ENCODE measurements around the gene PSG5.
"Not testable (repeated sequence)": the region's sequence is repeated elsewhere in the genome, so short reads cannot be mapped to it uniquely, and the experiment has no call there.

Gene PSG5

GRCh38 chr19:43186311-43186935 lies at the start of gene PSG5:
TSS of gene PSG5 (minus strand) at chr19:43186536. CDS start at chr19:43186405, 131 bp downstream.
- DNase-seq (ENCODE audit: low spot score), result not testable (repeated sequence)

GRCh38 chr19:43235686-43236085 lies 49.4 kb upstream of the PSG5 start:
- not testable (repeated sequence) for DNase-seq (ENCODE audit: low spot score)

GRCh38 chr19:43229315-43229714 lies 43.0 kb upstream of the PSG5 start:
- no peak for DNase-seq (ENCODE audit: low spot score)

- DNase-seq (ENCODE audit: low spot score), result not testable (repeated sequence)
Measured at GRCh38 chr19:43228730-43229129, 42.4 kb upstream of the PSG5 start.

- not testable (repeated sequence) for DNase-seq (ENCODE audit: low spot score)
Measured at GRCh38 chr19:43226986-43227385, 40.6 kb upstream of the PSG5 start.

GRCh38 chr19:43224855-43225253 lies 38.5 kb upstream of the PSG5 start:
- no peak for DNase-seq (ENCODE audit: low spot score)

GRCh38 chr19:43224201-43224854 lies 38.0 kb upstream of the PSG5 start:
- not testable (repeated sequence) for DNase-seq (ENCODE audit: low spot score)

- DNase-seq (ENCODE audit: low spot score), result not testable (repeated sequence)
Measured at GRCh38 chr19:43221891-43222290, 35.6 kb upstream of the PSG5 start.

- not testable (repeated sequence) for DNase-seq (ENCODE audit: low spot score)
Measured at GRCh38 chr19:43219136-43219535, 32.8 kb upstream of the PSG5 start.

GRCh38 chr19:43215881-43216280 lies 29.5 kb upstream of the PSG5 start:
- not testable (repeated sequence) for DNase-seq (ENCODE audit: low spot score)

GRCh38 chr19:43207991-43208390 lies 21.7 kb upstream of the PSG5 start:
- DNase-seq (ENCODE audit: low spot score), result no peak

GRCh38 chr19:43207174-43207573 lies 20.8 kb upstream of the PSG5 start:
- not testable (repeated sequence) for DNase-seq (ENCODE audit: low spot score)

- not testable (repeated sequence) for DNase-seq (ENCODE audit: low spot score)
Measured at GRCh38 chr19:43205471-43206105, 19.3 kb upstream of the PSG5 start, which contains the start of gene PSG4. TSS of gene PSG4 (minus strand) at chr19:43205638. CDS start at chr19:43205536, 102 bp downstream.

- DNase-seq (ENCODE audit: low spot score), result not testable (repeated sequence)
Measured at GRCh38 chr19:43203611-43204010, 17.3 kb upstream of the PSG5 start.

GRCh38 chr19:43201891-43202290 lies 15.6 kb upstream of the PSG5 start:
- DNase-seq (ENCODE audit: low spot score), result not testable (repeated sequence)

GRCh38 chr19:43201337-43201801 lies 15.0 kb upstream of the PSG5 start:
- DNase-seq (ENCODE audit: low spot score), result not testable (repeated sequence)

GRCh38 chr19:43198686-43199419 lies 12.5 kb upstream of the PSG5 start:
- not testable (repeated sequence) for DNase-seq (ENCODE audit: low spot score)

- DNase-seq (ENCODE audit: low spot score), result not testable (repeated sequence)
Measured at GRCh38 chr19:43197666-43198397, 11.5 kb upstream of the PSG5 start.

GRCh38 chr19:43194397-43194796 lies 8.1 kb upstream of the PSG5 start:
- not testable (repeated sequence) for DNase-seq (ENCODE audit: low spot score)

- DNase-seq (ENCODE audit: low spot score), result not testable (repeated sequence)
Measured at GRCh38 chr19:43192381-43193155, 6.2 kb upstream of the PSG5 start.

GRCh38 chr19:43188092-43188491 lies 1.8 kb upstream of the PSG5 start:
- DNase-seq (ENCODE audit: low spot score), result not testable (repeated sequence)
